GM18519 (cell line): ENCODE measurements around the gene LRRC45.
"Not testable (repeated sequence)": the region's sequence is repeated elsewhere in the genome, so short reads cannot be mapped to it uniquely, and the experiment has no call there.

ENCODE experiments used
- ATAC-seq: cut with Tn5 transposase; IDR thresholded peaks from one replicate; pipeline ENCODE4 v1.9.1; 2021; ENCODE audit warnings: mild to moderate bottlenecking, moderate library complexity; ENCODE audit not compliant: unreplicated experiment, low FRiP score

Gene LRRC45

GRCh38 chr17:82022981-82023446 lies at the start of gene LRRC45:
Gene LRRC45 (plus strand): TSS chr17:82023305. CDS start chr17:82023644, 339 bp downstream.
- ATAC-seq: peak; percentile 72

DNA sequence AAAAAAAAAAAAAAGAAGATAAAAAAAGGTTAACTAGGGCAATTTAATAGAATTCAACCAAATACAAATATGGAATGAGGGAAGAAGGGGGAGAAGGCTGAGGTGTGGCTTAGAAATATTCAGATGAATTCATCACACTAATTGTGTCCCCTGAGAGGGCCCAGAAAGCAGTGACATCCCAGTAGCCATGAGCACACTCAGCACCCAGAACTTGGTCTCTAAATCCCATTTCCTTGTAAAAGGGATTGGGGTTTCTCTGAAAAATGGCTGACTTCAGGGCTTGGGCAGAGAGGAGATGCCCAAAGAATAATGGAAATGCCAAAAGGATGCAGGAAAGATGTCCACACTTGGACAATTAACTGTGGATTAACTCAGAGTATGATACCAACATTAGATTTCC lies 49.7 kb upstream of the LRRC45 start:
- no peak for ATAC-seq

DNA sequence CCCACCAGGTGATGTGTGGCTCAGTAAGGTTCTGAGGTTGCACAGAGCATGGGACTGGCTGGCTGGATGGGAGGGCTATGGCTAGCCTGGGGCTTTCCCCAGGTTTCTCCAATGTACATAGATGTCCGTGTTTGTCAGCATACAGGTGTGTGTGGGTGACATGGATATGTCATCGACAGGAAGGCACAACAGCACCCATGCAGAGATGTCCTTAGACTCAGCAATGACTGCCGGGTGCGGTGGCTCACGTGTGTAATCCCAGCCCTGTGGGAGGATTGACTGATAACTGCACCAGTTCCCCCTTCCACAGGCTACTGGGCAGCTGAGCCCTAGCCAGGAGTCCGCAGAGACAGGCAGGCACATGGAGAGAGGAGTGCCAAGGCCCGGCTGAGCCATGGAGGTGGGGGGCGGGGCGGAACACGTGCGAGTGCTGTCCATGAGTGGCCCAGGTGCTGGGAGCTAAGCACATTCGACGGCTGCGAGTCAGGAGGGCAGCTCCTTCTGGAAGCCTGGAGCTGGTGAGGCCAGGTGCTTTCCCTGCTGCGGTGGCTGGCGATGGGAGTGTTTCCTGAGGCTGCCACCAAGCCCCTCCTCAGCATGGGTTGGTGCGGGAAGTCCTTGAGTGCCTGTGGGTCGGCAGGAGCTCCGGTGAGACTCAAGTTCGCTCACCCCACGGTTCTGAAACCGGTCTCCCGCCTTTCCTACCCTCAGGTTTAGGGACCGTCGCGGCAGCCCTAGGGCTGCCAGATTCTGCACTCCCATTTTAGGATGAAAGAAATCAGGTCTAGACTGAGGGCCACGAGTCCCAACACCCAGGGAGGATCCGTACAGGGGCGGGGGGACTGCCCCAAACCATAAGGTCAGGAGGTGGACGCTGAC lies 46.5 kb upstream of the LRRC45 start:
- no peak for ATAC-seq

- ATAC-seq: peak; percentile 60
Measured at GRCh38 chr17:81977211-81977808, 45.8 kb upstream of the LRRC45 start, which contains the start of gene ASPSCR1. Gene ASPSCR1 (plus strand): TSS chr17:81977629. CDS start chr17:81977647, 18 bp downstream.

- no peak for ATAC-seq
Measured at GRCh38 chr17:81978524-81979298, 44.4 kb upstream of the LRRC45 start.

DNA sequence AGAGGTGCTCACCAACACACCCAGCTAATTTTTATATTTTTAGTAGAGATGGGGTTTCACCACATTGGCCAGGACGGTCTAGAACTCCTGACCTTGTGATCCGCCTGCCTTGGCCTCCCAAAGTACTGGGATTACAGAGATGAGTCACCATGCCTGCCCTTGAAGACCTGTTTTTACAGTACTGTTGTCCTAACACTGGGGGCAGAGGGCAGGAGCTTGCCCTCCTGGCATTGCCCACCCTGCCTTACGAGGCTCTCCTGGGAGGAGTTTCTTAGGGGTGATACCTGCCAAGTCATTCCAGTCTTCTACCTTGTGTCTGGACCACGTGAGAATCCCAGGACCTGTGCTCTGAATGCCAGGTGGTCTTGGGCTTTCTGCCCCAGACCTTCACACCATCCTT lies 43.0 kb upstream of the LRRC45 start:
- no peak for ATAC-seq

DNA sequence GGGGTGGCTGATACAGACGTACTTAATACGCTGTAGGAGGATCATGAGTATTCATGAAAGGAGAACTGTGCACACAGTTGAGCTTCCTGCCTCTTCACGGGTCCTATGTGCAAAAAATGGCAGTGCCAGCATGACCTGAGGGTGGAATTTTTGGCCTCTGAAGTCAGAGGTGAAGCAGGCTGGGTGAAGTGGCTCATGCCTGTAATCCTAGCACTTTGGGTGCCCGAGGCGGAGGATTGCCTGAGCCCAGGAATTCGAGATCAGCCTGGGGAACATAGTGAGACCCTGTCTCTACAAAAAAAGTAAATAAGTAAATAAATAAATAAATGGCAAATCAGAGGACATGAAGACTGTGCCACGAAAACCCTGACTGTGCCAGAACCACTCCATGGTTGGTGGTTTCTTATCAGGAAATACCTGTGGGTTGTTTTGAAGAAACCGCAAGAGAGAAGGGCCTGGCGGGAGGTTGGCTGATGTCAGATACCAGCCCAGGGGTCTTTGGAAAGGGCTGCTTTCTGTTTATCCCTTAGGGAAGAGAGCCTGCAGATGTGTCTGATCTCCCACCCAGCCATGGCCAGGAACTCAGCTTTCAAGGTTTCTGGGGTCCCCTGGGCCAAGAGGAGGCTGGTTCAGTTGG lies 42.3 kb upstream of the LRRC45 start:
- no peak for ATAC-seq

- not testable (repeated sequence) for ATAC-seq
Measured at GRCh38 chr17:81981511-81981910, 41.6 kb upstream of the LRRC45 start.

- no peak for ATAC-seq
Measured at GRCh38 chr17:81983011-81983638, 40.0 kb upstream of the LRRC45 start.

DNA sequence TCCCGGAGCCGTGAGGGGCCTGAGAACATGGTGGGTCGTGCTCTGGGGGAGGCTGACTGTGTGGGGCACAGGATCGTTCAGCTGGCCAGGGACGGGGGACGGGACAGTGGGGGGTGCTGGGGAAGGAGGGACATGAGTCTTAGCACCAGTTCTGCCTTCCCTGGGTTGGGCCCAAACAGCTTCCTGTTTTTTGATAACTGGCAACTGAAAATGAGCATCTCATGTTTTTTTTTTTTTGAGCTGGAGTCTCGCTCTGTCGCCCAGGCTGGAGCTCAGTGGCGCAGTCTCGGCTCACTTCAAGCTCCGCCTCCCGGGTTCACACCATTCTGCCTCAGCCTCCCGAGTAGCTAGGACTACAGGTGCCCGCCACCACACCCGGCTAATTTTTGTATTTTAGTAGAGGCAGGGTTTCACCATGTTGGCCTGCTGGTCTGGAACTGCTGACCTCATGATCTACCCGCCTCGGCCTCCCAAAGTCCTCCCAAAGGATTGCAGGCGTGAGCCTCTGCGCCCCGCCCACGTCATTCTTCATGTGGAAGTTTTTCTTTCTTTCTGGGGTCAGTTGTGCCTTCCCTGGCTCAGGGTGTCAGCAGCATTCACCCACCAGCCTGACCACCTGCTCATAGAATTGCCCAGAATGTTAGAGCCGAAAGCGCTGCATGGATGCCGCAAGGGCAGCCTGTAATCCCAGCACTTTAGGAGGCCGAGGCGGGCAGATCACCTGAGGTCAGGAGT lies 39.3 kb upstream of the LRRC45 start:
- ATAC-seq: no peak

DNA sequence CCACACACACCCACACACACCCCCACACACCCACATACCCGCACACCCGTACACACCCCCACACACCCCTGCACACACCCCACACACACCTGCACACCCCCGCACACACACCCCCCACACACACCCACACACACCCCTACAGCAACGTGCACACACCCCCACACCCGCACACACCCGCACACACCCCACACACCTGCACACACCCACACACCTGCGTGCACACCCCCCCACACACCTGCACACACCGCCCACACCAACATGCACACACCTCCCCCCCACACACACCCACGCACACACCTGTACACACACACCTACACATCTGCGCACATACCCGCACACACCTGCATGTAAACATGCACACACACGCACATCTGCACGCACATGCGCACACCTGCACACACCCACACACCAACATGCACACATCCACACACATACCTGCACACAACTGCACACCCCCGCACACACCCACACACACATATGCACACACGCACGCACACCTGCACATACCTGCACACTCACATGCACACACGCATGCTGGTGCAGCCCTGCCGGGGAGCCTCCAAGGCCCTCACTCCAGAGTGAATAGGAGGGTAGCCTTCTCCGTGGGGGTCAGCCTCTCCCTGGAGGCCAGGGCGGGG lies 38.2 kb upstream of the LRRC45 start:
- ATAC-seq: no peak

GRCh38 chr17:81986606-81987005 lies 36.5 kb upstream of the LRRC45 start:
- no peak for ATAC-seq

DNA sequence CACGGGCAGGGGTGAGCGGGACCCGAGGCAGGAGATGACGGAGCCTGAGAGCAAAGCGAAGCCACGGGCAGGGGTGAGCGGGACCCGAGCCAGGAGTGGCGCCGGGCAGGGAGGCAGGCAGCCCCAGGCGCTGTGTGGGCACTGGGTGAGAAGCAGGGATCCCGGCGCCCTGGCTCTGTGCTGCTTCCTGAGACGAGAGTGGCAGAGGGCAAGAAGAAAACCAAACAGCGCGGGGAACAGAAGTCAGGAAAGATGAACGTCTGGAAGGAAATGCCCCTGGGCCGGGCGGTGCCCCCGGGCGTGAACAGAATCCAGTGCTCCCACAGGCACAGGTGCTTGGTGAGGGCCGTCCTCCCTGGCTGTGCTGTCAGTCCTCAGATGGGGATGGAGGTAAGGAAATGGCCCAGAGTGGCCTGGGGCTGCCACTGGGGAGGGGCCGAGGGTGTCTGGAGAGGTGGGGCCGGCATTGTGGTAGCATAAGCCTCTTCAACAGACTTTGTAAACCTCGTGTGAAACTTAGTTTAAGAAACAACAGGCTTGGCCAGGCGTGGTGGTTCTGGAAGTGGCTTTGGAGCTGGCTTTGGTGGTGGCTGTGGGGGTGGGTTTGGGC lies 35.8 kb upstream of the LRRC45 start:
- ATAC-seq: no peak

DNA sequence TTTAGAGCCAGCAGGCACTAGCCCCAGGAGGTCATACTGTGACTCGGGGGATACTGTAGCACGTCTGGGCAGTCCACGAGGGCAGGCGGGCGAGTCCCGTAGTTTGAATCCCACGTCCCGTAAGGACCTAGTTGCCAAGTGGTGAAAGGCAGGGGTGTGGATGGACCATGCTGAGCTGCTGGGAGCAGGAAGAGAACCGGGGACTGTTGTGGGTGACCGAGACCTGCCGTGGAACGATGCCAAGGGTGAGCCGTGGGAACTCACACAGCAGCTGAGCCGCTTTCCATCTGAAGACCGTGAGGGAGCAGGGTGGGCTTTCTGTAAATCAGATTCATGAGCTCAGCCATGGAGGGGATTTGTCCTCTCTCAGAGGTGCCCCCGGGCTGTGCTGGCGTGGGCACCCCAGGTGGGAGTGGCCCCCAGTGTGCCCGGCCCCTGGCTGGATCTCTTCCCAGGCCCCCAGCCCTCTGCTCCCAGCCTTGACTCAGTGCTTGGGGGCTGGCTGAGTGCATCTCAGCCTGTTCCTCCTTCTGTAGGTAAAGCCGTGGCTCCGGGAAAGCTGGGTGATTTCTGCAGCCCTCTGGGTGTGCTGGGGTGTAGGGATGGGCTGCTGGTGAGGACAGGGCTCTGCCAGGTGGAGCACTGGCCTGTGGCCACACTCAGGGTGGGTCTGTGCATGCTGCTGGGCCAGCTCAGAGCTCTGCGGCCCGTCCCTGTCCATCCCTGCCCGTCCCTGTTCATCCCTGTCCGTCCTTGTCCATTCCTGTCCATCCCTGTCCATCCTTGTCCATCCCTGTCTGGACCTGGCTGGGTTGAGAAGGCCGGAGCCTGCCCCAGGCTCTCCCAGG lies 32.0 kb upstream of the LRRC45 start:
- ATAC-seq: no peak

DNA sequence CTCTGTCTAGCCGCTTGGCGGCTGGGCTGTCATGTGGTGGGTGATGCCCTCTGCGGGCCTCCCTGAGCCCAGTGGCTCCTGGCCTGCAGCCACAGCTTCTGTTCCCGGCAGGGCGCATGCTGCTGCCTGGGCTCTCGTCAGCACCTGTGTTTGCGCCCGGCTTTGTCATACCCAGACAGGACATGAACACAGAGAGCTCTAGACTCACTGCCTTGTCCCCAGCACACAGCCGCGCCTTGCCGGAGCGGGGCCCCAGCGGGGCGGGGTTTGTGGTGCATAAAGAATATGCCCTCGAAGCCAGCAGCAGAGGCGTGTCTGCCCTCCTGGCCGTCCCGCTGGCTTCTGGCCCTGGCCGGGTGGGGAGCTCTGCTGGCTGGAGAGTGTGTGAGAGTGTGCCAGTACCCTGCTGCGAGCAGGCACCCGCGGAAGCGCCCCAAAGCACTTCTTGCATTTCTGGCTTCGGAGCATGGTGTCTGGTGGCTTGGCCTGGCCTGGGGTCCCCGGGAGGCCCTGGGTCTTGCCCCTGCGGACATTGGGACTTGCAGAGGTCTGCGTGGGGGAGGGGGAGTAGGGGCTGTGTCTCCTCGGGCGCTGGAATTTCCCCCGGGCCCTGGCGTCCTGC lies 31.3 kb upstream of the LRRC45 start:
- no peak for ATAC-seq

DNA sequence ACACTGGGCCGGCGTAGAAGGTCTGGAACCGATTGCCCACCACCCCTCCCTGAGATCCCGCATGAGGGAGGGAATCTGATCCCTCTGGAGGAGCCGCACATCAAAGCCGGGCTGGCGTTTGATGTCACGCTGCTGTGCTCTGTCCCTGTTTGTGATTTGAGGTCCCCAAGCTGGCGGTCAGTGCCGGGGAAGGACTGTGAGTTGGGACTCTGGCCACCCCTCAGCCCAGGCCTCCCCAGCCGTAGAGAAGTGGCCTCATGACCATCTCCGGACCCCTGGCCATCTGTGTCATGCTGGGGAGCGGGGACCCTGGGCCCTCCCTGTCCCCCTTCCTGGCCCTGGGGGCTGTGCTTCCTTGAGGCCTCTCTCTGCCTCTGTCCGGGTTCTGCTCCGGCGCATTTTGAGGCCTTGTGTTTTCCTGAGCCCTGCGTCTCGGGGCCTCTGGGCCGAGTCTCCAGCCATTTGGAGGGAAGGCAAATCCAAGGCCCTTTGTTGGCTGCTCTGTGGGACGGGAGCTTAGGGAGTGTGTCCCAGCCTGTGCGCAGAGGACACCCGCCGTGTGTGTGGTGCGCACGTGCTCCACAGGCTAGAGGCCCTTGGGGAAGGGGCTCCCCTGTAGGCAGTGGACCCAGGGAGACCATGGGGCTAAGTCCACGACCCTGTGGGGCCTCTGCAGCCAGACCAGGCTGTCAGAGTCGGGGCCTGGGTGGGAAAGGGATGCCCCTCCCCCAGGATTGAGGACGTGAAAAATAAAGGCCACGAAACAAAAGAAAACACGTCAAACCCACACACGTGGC lies 30.6 kb upstream of the LRRC45 start:
- ATAC-seq: no peak
